Measurements from ENCODE around the gene CDH13.

GRCh38 chr16:82665025-82665424, 38.3 kb downstream of the CDH13 start:
- TF ChIP-seq CTCF (IDR thresholded peaks at IDR 0.05; ENCODE audit: low read depth, low read length, poor library complexity, severe bottlenecking) (no peak), EZH2phosphoT487 (IDR thresholded peaks at IDR 0.05; ENCODE audit: borderline replicate concordance, low read length) (no peak)

Measured in DOHH2 (cell line).